ENCODE measurements around the gene NBAS.

Gene NBAS

DNA sequence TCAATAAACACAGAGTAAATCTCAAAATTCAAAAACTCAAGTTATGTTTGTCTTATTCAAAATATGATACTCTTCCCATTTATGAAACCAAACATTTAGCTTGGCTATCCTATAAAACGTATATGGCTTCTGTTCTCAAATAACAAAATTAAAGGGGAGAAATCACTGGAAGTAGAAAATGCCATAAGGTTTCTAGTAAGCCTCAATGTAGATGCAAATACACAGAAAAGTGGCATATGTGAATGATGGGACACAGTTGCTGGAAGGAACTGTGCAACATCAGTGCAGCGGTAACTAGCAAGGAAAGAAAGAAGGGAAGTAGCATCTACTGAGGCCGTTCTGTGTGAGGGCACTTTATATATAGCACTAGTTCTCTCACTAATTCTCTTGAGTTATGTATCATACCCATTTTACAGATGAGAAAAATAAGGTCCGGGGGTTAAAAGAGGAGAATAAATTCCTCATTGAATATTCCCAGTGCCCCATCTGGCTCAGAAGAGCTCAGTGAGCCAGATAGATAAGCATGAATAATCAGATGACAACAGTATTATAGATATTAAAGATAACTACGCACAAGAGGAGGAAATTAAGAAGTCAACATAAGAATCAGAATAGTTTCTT lies 27.2 kb downstream of the NBAS start:
- TF ChIP-seq, protein P1, sequence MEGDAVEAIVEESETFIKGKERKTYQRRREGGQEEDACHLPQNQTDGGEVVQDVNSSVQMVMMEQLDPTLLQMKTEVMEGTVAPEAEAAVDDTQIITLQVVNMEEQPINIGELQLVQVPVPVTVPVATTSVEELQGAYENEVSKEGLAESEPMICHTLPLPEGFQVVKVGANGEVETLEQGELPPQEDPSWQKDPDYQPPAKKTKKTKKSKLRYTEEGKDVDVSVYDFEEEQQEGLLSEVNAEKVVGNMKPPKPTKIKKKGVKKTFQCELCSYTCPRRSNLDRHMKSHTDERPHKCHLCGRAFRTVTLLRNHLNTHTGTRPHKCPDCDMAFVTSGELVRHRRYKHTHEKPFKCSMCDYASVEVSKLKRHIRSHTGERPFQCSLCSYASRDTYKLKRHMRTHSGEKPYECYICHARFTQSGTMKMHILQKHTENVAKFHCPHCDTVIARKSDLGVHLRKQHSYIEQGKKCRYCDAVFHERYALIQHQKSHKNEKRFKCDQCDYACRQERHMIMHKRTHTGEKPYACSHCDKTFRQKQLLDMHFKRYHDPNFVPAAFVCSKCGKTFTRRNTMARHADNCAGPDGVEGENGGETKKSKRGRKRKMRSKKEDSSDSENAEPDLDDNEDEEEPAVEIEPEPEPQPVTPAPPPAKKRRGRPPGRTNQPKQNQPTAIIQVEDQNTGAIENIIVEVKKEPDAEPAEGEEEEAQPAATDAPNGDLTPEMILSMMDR (IDR thresholded peaks at IDR 0.05; ENCODE audit: poor library complexity, severe bottlenecking), result no peak
- Histone ChIP-seq H3K27ac (ENCODE audit: poor library complexity, severe bottlenecking) (no peak overlapping the region), H3K4me3 (ENCODE audit: severe bottlenecking) (no peak overlapping the region), H3K36me3 (ENCODE audit: low read depth) (peaks cover 42% of the 10 kb centered on the region), H3K4me1 (ENCODE audit: insufficient read depth, poor library complexity, severe bottlenecking) (no peaks in the 10 kb centered on the region), H3K27me3 (ENCODE audit: insufficient read depth, poor library complexity, severe bottlenecking) (no peaks in the 10 kb centered on the region), H3K9me3 (ENCODE audit: severe bottlenecking) (no peaks in the 10 kb centered on the region)
- DNase-seq (ENCODE audit: low spot score) (no peak), ATAC-seq (ENCODE audit: low read depth) (no peak)

DNA sequence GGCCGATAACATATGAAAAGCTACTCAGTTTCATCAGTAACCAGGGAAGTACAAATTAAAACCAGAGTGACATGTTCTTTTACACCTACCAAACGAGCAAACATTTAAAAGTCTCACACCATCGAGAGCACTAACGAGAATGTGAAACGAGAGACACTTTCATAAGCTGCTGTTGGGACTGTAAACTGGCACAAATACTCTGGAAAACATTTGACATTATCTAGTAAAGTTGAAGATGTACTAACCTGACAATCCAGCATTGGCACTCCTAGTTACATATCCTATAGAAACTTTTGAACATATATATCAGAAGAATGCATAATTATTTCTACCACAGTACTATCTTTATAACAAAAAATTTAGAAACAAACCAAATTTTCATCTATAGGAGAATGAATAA lies 28.1 kb downstream of the NBAS start:
- H3K4me3 ChIP-seq (ENCODE audit: severe bottlenecking), result no peak overlapping the region
- TF ChIP-seq, protein P1 (IDR thresholded peaks at IDR 0.05; ENCODE audit: poor library complexity, severe bottlenecking), result no peak

DNA sequence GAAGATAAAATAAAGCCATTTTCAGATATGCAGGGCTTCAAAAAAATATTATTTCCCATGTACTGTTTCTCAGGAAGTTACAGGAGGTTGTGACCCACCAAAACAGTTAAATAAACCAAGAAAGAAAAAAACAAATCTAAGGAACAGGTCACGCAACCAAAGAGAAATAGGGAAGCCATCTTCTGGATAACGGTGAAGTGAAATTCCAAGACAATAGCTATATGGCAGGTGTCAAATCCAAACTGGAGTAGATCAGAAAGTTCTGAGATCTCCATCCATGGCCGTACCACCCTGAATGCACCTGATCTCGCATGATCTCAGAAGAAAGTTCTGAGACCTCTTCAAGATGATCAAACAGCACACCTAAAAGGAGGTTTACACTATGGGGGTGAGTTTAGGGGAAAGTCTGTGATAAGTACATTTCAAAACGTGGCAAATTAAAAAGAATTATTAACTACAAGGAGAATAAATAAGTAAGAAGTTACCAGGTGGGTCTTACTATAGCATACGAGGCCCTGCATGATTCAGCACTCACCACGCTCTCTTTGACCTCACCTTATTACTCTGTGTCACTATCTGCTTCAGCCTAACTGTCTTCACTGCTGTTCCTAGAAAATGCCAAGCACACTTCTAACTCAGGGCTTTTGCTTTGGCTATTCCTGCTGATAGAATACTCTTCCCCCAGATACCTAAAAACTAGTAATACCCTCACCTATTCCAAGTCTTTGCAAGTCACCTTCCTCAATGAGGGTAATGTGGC lies 29.9 kb downstream of the NBAS start:
- no peak for ATAC-seq (ENCODE audit: low read depth)

More for the DNA sequence above, 28.1 kb downstream of the NBAS start:
- no peak overlapping the region for H3K27ac ChIP-seq (ENCODE audit: poor library complexity, severe bottlenecking)
- H3K27me3 ChIP-seq (ENCODE audit: insufficient read depth, poor library complexity, severe bottlenecking), result no peaks in the 10 kb centered on the region
- no peaks in the 10 kb centered on the region for H3K4me1 ChIP-seq (ENCODE audit: insufficient read depth, poor library complexity, severe bottlenecking)
- H3K36me3 ChIP-seq (ENCODE audit: low read depth), result peaks cover 42% of the 10 kb centered on the region
- ATAC-seq (ENCODE audit: low read depth) (no peak), DNase-seq (ENCODE audit: low spot score) (no peak)
- H3K9me3 ChIP-seq (ENCODE audit: severe bottlenecking), result no peaks in the 10 kb centered on the region

DNA sequence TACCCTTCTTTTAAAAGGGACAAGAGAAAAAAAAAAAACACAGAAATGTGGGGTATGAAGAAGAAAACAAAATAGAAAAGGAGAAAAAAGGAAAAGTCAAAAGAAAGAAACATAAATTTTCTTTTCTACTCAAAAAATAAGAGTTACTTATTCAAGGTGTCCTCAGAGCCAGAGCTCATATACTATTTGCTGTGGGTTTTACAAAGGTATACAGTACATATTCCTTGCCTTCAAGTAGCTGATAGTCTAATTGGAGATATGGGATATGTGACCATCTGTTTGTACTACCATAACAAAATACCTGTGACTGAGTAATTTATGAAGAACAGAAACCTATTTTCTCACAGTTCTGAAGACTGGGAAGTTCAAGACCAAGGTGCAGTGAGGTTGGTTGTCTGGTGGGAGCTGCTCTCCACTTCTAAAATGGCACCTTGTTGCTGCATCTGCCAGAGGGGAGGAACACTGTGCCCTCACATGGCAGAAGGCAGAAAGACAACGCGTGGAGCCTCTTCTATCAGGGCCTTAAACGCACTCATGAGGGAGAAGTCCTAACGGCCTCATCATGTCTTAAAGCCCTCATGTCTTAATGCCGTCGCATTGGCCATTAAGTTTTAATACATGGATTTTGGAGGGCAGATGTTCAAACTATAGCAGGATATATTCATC lies 33.9 kb downstream of the NBAS start:
- no peaks in the 10 kb centered on the region for H3K27me3 ChIP-seq (ENCODE audit: insufficient read depth, poor library complexity, severe bottlenecking)
- H3K4me3 ChIP-seq (ENCODE audit: severe bottlenecking), result no peak overlapping the region
- H3K27ac ChIP-seq (ENCODE audit: poor library complexity, severe bottlenecking), result no peak overlapping the region
- ATAC-seq (ENCODE audit: low read depth) (no peak), DNase-seq (ENCODE audit: low spot score) (no peak)
- TF ChIP-seq, protein P1 (IDR thresholded peaks at IDR 0.05; ENCODE audit: poor library complexity, severe bottlenecking), result peak; percentile 8
- H3K9me3 ChIP-seq (ENCODE audit: severe bottlenecking), result no peaks in the 10 kb centered on the region
- no peaks in the 10 kb centered on the region for H3K4me1 ChIP-seq (ENCODE audit: insufficient read depth, poor library complexity, severe bottlenecking)
- peaks cover 48% of the 10 kb centered on the region for H3K36me3 ChIP-seq (ENCODE audit: low read depth)

More for the DNA sequence above, 29.9 kb downstream of the NBAS start:
- H3K36me3 ChIP-seq (ENCODE audit: low read depth), result peaks cover 48% of the 10 kb centered on the region
- no peaks in the 10 kb centered on the region for H3K4me1 ChIP-seq (ENCODE audit: insufficient read depth, poor library complexity, severe bottlenecking)
- H3K9me3 ChIP-seq (ENCODE audit: severe bottlenecking), result no peaks in the 10 kb centered on the region
- H3K4me3 ChIP-seq (ENCODE audit: severe bottlenecking), result no peak overlapping the region
- no peak for DNase-seq (ENCODE audit: low spot score)
- no peak overlapping the region for H3K27ac ChIP-seq (ENCODE audit: poor library complexity, severe bottlenecking)
- TF ChIP-seq, protein P1 (IDR thresholded peaks at IDR 0.05; ENCODE audit: poor library complexity, severe bottlenecking), result no peak
- H3K27me3 ChIP-seq (ENCODE audit: insufficient read depth, poor library complexity, severe bottlenecking), result no peaks in the 10 kb centered on the region
